ENCODE data around the gene RNF138. TPM values are rescaled to one million over a fixed set of nuclear protein-coding genes. Genes with fewer than 3 reads are reported as not detected.

Gene RNF138
- total RNA-seq, 1 experiment from 2014 or later = 38.9 TPM

GRCh38 chr18:32095900-32096229 lies 4.2 kb downstream of the RNF138 start:
- no TSS peak for BruUV-seq (replicated peaks)
- no peak for DNase-seq
- CTCF ChIA-PET = no interaction called here
- Mint-ChIP-seq H3K27me3 (ENCODE audit: unreplicated experiment) (no peaks in the 10 kb centered on the region), H3K36me3 (ENCODE audit: insufficient read depth, unreplicated experiment) (peaks cover 38% of the 10 kb centered on the region), H3K4me3 (ENCODE audit: low read depth, unreplicated experiment) (no peak overlapping the region), H3K4me1 (ENCODE audit: low read depth, unreplicated experiment) (peaks cover 41% of the 10 kb centered on the region), H3K27ac (ENCODE audit: unreplicated experiment) (no peak overlapping the region), H3K9me3 (ENCODE audit: low read depth, unreplicated experiment) (no peaks in the 10 kb centered on the region)
- intact Hi-C loops (cut with micrococcal nuclease; ENCODE audit: unreplicated experiment) = no loop called here
- no peak for TF ChIP-seq CTCF (IDR thresholded peaks at IDR 0.05; ENCODE audit: unreplicated experiment)

GRCh38 chr18:32096946-32097345 lies 5.3 kb downstream of the RNF138 start:
- intact Hi-C loops (cut with micrococcal nuclease; ENCODE audit: unreplicated experiment) = no loop called here
- Mint-ChIP-seq H3K4me3 (ENCODE audit: low read depth, unreplicated experiment) (no peak overlapping the region), H3K36me3 (ENCODE audit: insufficient read depth, unreplicated experiment) (peaks cover 30% of the 10 kb centered on the region), H3K27ac (ENCODE audit: unreplicated experiment) (no peak overlapping the region), H3K9me3 (ENCODE audit: low read depth, unreplicated experiment) (no peaks in the 10 kb centered on the region), H3K4me1 (ENCODE audit: low read depth, unreplicated experiment) (peaks cover 41% of the 10 kb centered on the region), H3K27me3 (ENCODE audit: unreplicated experiment) (no peaks in the 10 kb centered on the region)
- no TSS peak for BruUV-seq (replicated peaks)
- no peak for TF ChIP-seq CTCF (IDR thresholded peaks at IDR 0.05; ENCODE audit: unreplicated experiment)
- CTCF ChIA-PET = no interaction called here
- no peak for DNase-seq

- Mint-ChIP-seq H3K4me1 (ENCODE audit: low read depth, unreplicated experiment) (peaks cover 1% of the 10 kb centered on the region), H3K27ac (ENCODE audit: unreplicated experiment) (no peak overlapping the region), H3K27me3 (ENCODE audit: unreplicated experiment) (no peaks in the 10 kb centered on the region), H3K4me3 (ENCODE audit: low read depth, unreplicated experiment) (no peak overlapping the region), H3K36me3 (ENCODE audit: insufficient read depth, unreplicated experiment) (peaks cover 4% of the 10 kb centered on the region), H3K9me3 (ENCODE audit: low read depth, unreplicated experiment) (no peaks in the 10 kb centered on the region)
- TF ChIP-seq CTCF (IDR thresholded peaks at IDR 0.05; ENCODE audit: unreplicated experiment) = no peak
- BruUV-seq (replicated peaks) = no TSS peak
- no peak for DNase-seq
- intact Hi-C loops (cut with micrococcal nuclease; ENCODE audit: unreplicated experiment) = no loop called here
- CTCF ChIA-PET = interaction anchor here (1.5 kb wide), 1 partner anchor 32 kb away, joined by 4 read pairs; no protein-coding TSS in a partner anchor
These were observed 12.8 kb downstream of the RNF138 start for GRCh38 chr18:32104516-32104915.

- intact Hi-C loops (cut with micrococcal nuclease; ENCODE audit: unreplicated experiment) = no loop called here
- H3K4me1 Mint-ChIP-seq (ENCODE audit: low read depth, unreplicated experiment) = peaks cover 8% of the 10 kb centered on the region
- H3K27me3 Mint-ChIP-seq (ENCODE audit: unreplicated experiment) = no peaks in the 10 kb centered on the region
- no peak overlapping the region for H3K4me3 Mint-ChIP-seq (ENCODE audit: low read depth, unreplicated experiment)
- no TSS peak for BruUV-seq (replicated peaks)
- no peak for DNase-seq
- peaks cover 4% of the 10 kb centered on the region for H3K36me3 Mint-ChIP-seq (ENCODE audit: insufficient read depth, unreplicated experiment)
- CTCF ChIA-PET = no interaction called here
- no peaks in the 10 kb centered on the region for H3K9me3 Mint-ChIP-seq (ENCODE audit: low read depth, unreplicated experiment)
- H3K27ac Mint-ChIP-seq (ENCODE audit: unreplicated experiment) = no peak overlapping the region
- TF ChIP-seq CTCF (IDR thresholded peaks at IDR 0.05; ENCODE audit: unreplicated experiment) = no peak
These were observed 18.3 kb downstream of the RNF138 start for GRCh38 chr18:32110005-32110404.

- DNase-seq = no peak
- CTCF ChIA-PET = no interaction called here
- H3K9me3 Mint-ChIP-seq (ENCODE audit: low read depth, unreplicated experiment) = no peaks in the 10 kb centered on the region
- intact Hi-C loops (cut with micrococcal nuclease; ENCODE audit: unreplicated experiment) = no loop called here
- H3K27me3 Mint-ChIP-seq (ENCODE audit: unreplicated experiment) = no peaks in the 10 kb centered on the region
- H3K27ac Mint-ChIP-seq (ENCODE audit: unreplicated experiment) = no peak overlapping the region
- no TSS peak for BruUV-seq (replicated peaks)
- TF ChIP-seq CTCF (IDR thresholded peaks at IDR 0.05; ENCODE audit: unreplicated experiment) = no peak
- peaks cover 9% of the 10 kb centered on the region for H3K36me3 Mint-ChIP-seq (ENCODE audit: insufficient read depth, unreplicated experiment)
- H3K4me1 Mint-ChIP-seq (ENCODE audit: low read depth, unreplicated experiment) = peaks cover 19% of the 10 kb centered on the region
- H3K4me3 Mint-ChIP-seq (ENCODE audit: low read depth, unreplicated experiment) = no peak overlapping the region
These were observed 20.0 kb downstream of the RNF138 start for GRCh38 chr18:32111706-32112105.

Measured in Calu3 (cell line).